H1 (cell line): ENCODE results near the gene TNFRSF13B. TPM values are rescaled to one million over a fixed set of nuclear protein-coding genes. Genes with fewer than 3 reads are reported as not detected.

Experiments used
- CTCF ChIA-PET: fragments of 300-600 bp; sonication (Branson Sonifier 250); formaldehyde crosslinking; loops from one replicate; lab custom pipeline; 2021; ENCODE audit not compliant: partially characterized antibody; lab: Charles Lee
- POLR2A ChIA-PET: fragments of 300-600 bp; sonication (Branson Sonifier 250); formaldehyde crosslinking; loops from one replicate; lab custom pipeline; 2021; ENCODE audit warnings: inconsistent platforms; ENCODE audit not compliant: partially characterized antibody; lab: Charles Lee
- DNase-seq, 2 experiments: peaks; one replicate each; pipeline versions ENCODE4 v3.0.0 to v3.0.0-alpha.2; 2010 to 2022; ENCODE audit warnings: low spot score in 2 of 2, low read depth in 1 of 2, mixed read lengths in 1 of 2
- FAIRE-seq: peaks from 2 replicates; lab custom pipeline; 2011; peaks lifted over from hg19 to GRCh38; lab: Jason Lieb, UNC
- H2AFZ ChIP-seq: 2 replicates; pipeline ENCODE4 v1.8.1; 2012; ENCODE audit warnings: low read length, inconsistent platforms
- H2AK5ac ChIP-seq: 2 replicates; pipeline ENCODE4 v1.6.1; 2013; ENCODE audit warnings: low read depth, low read length
- H2BK120ac ChIP-seq: replicated peaks from 2 replicates; pipeline ENCODE3; 2013; ENCODE audit warnings: low read depth, low read length, inconsistent platforms
- H2BK12ac ChIP-seq: 2 replicates; pipeline ENCODE4 v1.6.1; 2013; ENCODE audit warnings: low read depth, low read length
- H2BK15ac ChIP-seq: 2 replicates; pipeline ENCODE4 v1.6.1; 2013; ENCODE audit warnings: low read length
- H2BK20ac ChIP-seq: 2 replicates; pipeline ENCODE4 v1.6.1; 2013; ENCODE audit warnings: low read length
- H2BK5ac ChIP-seq: 2 replicates; pipeline ENCODE4 v1.6.1; 2013; ENCODE audit warnings: low read depth, low read length
- H3K14ac ChIP-seq: 2 replicates; pipeline ENCODE4 v1.6.1; 2013; ENCODE audit warnings: inconsistent platforms; ENCODE audit not compliant: insufficient read length
- H3K18ac ChIP-seq: 2 replicates; pipeline ENCODE4 v1.6.1; 2013; ENCODE audit warnings: low read length; ENCODE audit errors: extremely low read depth
- H3K23ac ChIP-seq: 2 replicates; pipeline ENCODE4 v1.6.1; 2013; ENCODE audit warnings: inconsistent platforms; ENCODE audit not compliant: insufficient read length
- H3K23me2 ChIP-seq: 2 replicates; pipeline ENCODE4 v1.6.1; 2013; ENCODE audit warnings: low read depth, low read length
- H3K27ac ChIP-seq: 2 replicates; pipeline ENCODE4 v1.6.1; 2011; ENCODE audit warnings: low read depth, low read length, inconsistent platforms
- H3K27me3 ChIP-seq, 4 experiments: replicated peaks in 1 of 4; 1 replicate in 1 of 4; 2 replicates in 3 of 4; pipeline versions ENCODE4 v1.6.1 to v1.8.1; 2011 to 2013; ENCODE audit warnings: low read length in 3 of 4, mild to moderate bottlenecking in 3 of 4, inconsistent platforms in 2 of 4, mixed read lengths in 2 of 4, moderate library complexity in 1 of 4; ENCODE audit not compliant: control insufficient read depth in 3 of 4, insufficient read depth in 3 of 4; ENCODE audit errors: extremely low read depth in 1 of 4
- H3K36me3 ChIP-seq, 4 experiments: 2 replicates each; pipeline versions ENCODE4 v1.6.1 to v1.8.1; 2011 to 2013; ENCODE audit warnings: mild to moderate bottlenecking in 4 of 4, low read length in 3 of 4, moderate library complexity in 2 of 4, control low read depth in 1 of 4, inconsistent platforms in 1 of 4; ENCODE audit not compliant: insufficient read depth in 4 of 4, control insufficient read depth in 2 of 4
- H3K4ac ChIP-seq: replicated peaks from 2 replicates; pipeline ENCODE3; 2013; ENCODE audit warnings: low read length, low read depth, mixed read lengths, inconsistent platforms; ENCODE audit not compliant: insufficient read length
- H3K4me1 ChIP-seq, 4 experiments: replicated peaks in 1 of 4; 1 replicate in 1 of 4; 2 replicates in 3 of 4; pipeline versions ENCODE4 v1.6.1 to v1.8.1; 2011 to 2013; ENCODE audit warnings: low read length in 3 of 4, inconsistent platforms in 2 of 4, mixed read lengths in 1 of 4; ENCODE audit not compliant: insufficient read depth in 4 of 4, control insufficient read depth in 3 of 4
- H3K4me2 ChIP-seq, 2 experiments: 2 replicates each; pipeline versions ENCODE4 v1.6.1 to v1.8.1; 2011 to 2013; ENCODE audit warnings: low read depth in 2 of 2, low read length in 2 of 2, control low read depth in 1 of 2, inconsistent platforms in 1 of 2, mild to moderate bottlenecking in 1 of 2; ENCODE audit not compliant: insufficient read depth in 1 of 2
- H3K4me3 ChIP-seq, 4 experiments: fragments of 200-600, 300-600 bp in 1 of 4; sonication (generic), shearing (Covaris generic), sonication (Bioruptor Twin) in 1 of 4; 2 replicates each; pipeline versions ENCODE4 v1.5.1 to v1.8.1; 2011 to 2016; ENCODE audit warnings: low read length in 4 of 4, low read depth in 3 of 4, control low read depth in 2 of 4, inconsistent platforms in 2 of 4, mild to moderate bottlenecking in 2 of 4, mixed read lengths in 1 of 4, moderate library complexity in 1 of 4; ENCODE audit not compliant: insufficient read depth in 2 of 4; ENCODE audit errors: extremely low read depth in 1 of 4
- H3K56ac ChIP-seq: replicated peaks from 2 replicates; pipeline ENCODE3; 2013; ENCODE audit warnings: low read depth, mild to moderate bottlenecking, mixed read lengths, low read length, inconsistent platforms; ENCODE audit not compliant: insufficient read length
- H3K79me1 ChIP-seq: 2 replicates; pipeline ENCODE4 v1.6.1; 2013; ENCODE audit warnings: low read depth, low read length, control low read depth
- H3K79me2 ChIP-seq, 2 experiments: 2 replicates each; pipeline versions ENCODE4 v1.6.1 to v1.8.1; 2012 to 2013; ENCODE audit warnings: low read length in 2 of 2, mild to moderate bottlenecking in 2 of 2, inconsistent platforms in 1 of 2; ENCODE audit not compliant: insufficient read depth in 2 of 2, control insufficient read depth in 1 of 2
- H3K9ac ChIP-seq, 4 experiments: replicated peaks in 1 of 4; 1 replicate in 1 of 4; 2 replicates in 3 of 4; pipeline versions ENCODE4 v1.6.1 to v1.8.1; 2011 to 2013; ENCODE audit warnings: low read depth in 3 of 4, low read length in 3 of 4, control low read depth in 2 of 4, mild to moderate bottlenecking in 2 of 4, moderate library complexity in 2 of 4, inconsistent platforms in 1 of 4; ENCODE audit errors: extremely low read depth in 1 of 4
- H3K9me3 ChIP-seq, 2 experiments: 2 replicates each; pipeline versions ENCODE4 v1.6.1 to v1.8.1; 2012 to 2013; ENCODE audit warnings: mild to moderate bottlenecking in 2 of 2, moderate library complexity in 2 of 2, control low read depth in 1 of 2, inconsistent platforms in 1 of 2, low read depth in 1 of 2, low read length in 1 of 2, mixed read lengths in 1 of 2; ENCODE audit not compliant: insufficient read depth in 2 of 2
- H4K20me1 ChIP-seq, 2 experiments: replicated peaks in 1 of 2; 2 replicates each; pipeline versions ENCODE3 to v1.8.1; 2011 to 2013; ENCODE audit warnings: inconsistent platforms in 2 of 2, low read length in 2 of 2, mild to moderate bottlenecking in 1 of 2; ENCODE audit not compliant: insufficient read depth in 2 of 2, control insufficient read depth in 1 of 2
- H4K5ac ChIP-seq: 2 replicates; pipeline ENCODE4 v1.6.1; 2013; ENCODE audit warnings: low read length, low read depth, mixed read lengths, inconsistent platforms; ENCODE audit not compliant: insufficient read length
- H4K8ac ChIP-seq: 2 replicates; pipeline ENCODE4 v1.8.0; 2013; ENCODE audit warnings: mild to moderate bottlenecking, moderate library complexity, low read length, inconsistent platforms; ENCODE audit not compliant: insufficient read depth; ENCODE audit errors: extremely low read depth
- H4K91ac ChIP-seq: replicated peaks from 2 replicates; pipeline ENCODE3; 2013; ENCODE audit warnings: low read length, mixed read lengths, inconsistent platforms; ENCODE audit not compliant: insufficient read length
- BRCA1 ChIP-seq: IDR thresholded peaks from 2 replicates; pipeline ENCODE4 v1.6.1; 2012; ENCODE audit warnings: low read depth, low read length, improper control_type of control experiment
- CBX5 ChIP-seq: fragments of 300-800, 300-1000 bp; sonication (generic); IDR thresholded peaks from 2 replicates; pipeline ENCODE4 v1.7.1; 2016; ENCODE audit warnings: antibody characterized with exemption, low read length, low read depth
- CHD1 ChIP-seq: IDR thresholded peaks from 2 replicates; pipeline ENCODE4 v1.6.1; 2012; ENCODE audit warnings: low read depth, low read length, improper control_type of control experiment
- KDM1A ChIP-seq: fragments of 200-600, 300-600 bp; sonication (generic); IDR thresholded peaks from 2 replicates; pipeline ENCODE4 v1.7.1; 2016; ENCODE audit warnings: mild to moderate bottlenecking, low read length, borderline replicate concordance
- KDM5A ChIP-seq: fragments of 200-600 bp; IDR thresholded peaks from 2 replicates; pipeline ENCODE4 v1.7.1; 2012; ENCODE audit warnings: mild to moderate bottlenecking, low read length, inconsistent platforms, mixed read lengths
- RFX5 ChIP-seq: IDR thresholded peaks from 2 replicates; pipeline ENCODE4 v1.6.1; 2011; ENCODE audit warnings: low read depth, low read length, improper control_type of control experiment, borderline replicate concordance
- SIRT6 ChIP-seq: IDR thresholded peaks from one replicate; pipeline ENCODE4 v1.7.1; 2012; ENCODE audit warnings: low read length, inconsistent platforms
- TAF1 ChIP-seq: IDR thresholded peaks from 2 replicates; pipeline ENCODE4 v1.6.1; 2011; ENCODE audit warnings: mild to moderate bottlenecking, low read depth, low read length
- TAF7 ChIP-seq: optimal IDR thresholded peaks from 2 replicates; pipeline ENCODE3; 2011; ENCODE audit warnings: low read depth, mild to moderate bottlenecking, inconsistent platforms, low read length, moderate library complexity, borderline replicate concordance
- TBP ChIP-seq: IDR thresholded peaks from 2 replicates; pipeline ENCODE4 v1.6.1; 2011; ENCODE audit warnings: low read depth, low read length, improper control_type of control experiment
- TCF12 ChIP-seq: IDR thresholded peaks from 2 replicates; pipeline ENCODE4 v1.6.1; 2011; ENCODE audit warnings: low read depth, mild to moderate bottlenecking, low read length
- WGBS, 2 experiments: shearing (Covaris generic) in 1 of 2; methylation state at CpG; one replicate each; pipeline versions ENCODE4 v1.1.6 to v1.1.7; 2013 to 2015; ENCODE audit warnings: low lambda C conversion rate in 2 of 2, mixed read lengths in 2 of 2, inconsistent platforms in 1 of 2, low coverage in 1 of 2, missing lambda C conversion rate in 1 of 2; ENCODE audit not compliant: insufficient replicate concordance in 2 of 2, insufficient coverage in 1 of 2, insufficient read length in 1 of 2; ENCODE audit errors: extremely low coverage in 1 of 2, missing lambda C conversion rate in 1 of 2; 5-methylcytosine and 5-hydroxymethylcytosine counted together
- polyA plus RNA-seq, 7 experiments: library from polyadenylated mRNA; depleted of rRNA in 3 of 7; stranded (reverse) in 5 of 7; unstranded in 2 of 7; fragments of >200 nt in 5 of 7; fragments of 200-250 nt in 2 of 7; gene quantifications; 1 replicate in 5 of 7; 2 replicates in 1 of 7; 4 replicates in 1 of 7; pipeline versions ENCODE4 v1.2.1 to v1.2.3, GENCODE V29; 2011 to 2013; ENCODE audit warnings: missing spikeins in 2 of 7, mixed read lengths in 2 of 7
- total RNA-seq: library from RNA; stranded (reverse); fragmentation: NEBNext Ultra II Directional; extraction: Animal tissue kit (Norgen Biotek cat#: 25700); gene quantifications from 2 replicates; pipeline ENCODE4 v1.2.1, GENCODE V29; 2021
- TF ChIP-seq, protein P1 (sequence below), 3 experiments: IDR thresholded peaks; 1 replicate in 2 of 3; 2 replicates in 1 of 3; pipeline versions ENCODE4 v1.5.1 to v1.6.1; 2011; ENCODE audit warnings: low read length in 3 of 3, mild to moderate bottlenecking in 3 of 3, inconsistent platforms in 2 of 3, low read depth in 1 of 3, moderate library complexity in 1 of 3; ENCODE audit not compliant: insufficient read depth in 1 of 3; ENCODE audit errors: control extremely low read depth in 1 of 3
- TF ChIP-seq, protein P2 (sequence below): IDR thresholded peaks from 2 replicates; pipeline ENCODE4 v1.6.1; 2012; ENCODE audit warnings: inconsistent platforms

TNFRSF13B gene
- total and polyA plus RNA-seq, 2 of the 8 experiments (the other 6 are each of a cell fraction or from before 2014, with no cell fraction given) = not detected

DNA sequence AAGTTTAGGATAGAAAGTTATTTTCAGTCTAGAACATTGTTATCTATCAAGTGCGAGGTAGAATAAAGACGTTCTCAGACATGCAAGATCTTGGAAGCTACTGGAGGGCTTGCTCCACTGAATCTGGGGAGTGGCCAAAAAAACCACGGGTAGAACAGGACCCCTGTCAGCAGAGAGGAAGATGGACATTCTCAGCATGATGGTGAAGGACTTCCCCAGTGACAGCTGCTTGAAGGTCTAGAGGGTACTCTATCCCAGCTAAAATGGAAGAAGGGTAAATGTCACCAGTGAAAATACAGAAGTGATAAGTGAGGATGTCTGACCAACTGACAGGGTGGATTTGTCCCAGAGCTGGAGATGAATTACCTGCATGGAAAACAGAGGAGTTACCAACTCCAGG, 10.1 kb downstream of the TNFRSF13B start:
- no peak overlapping the region for H4K5ac ChIP-seq
- H2AK5ac ChIP-seq = no peak overlapping the region
- H2BK5ac ChIP-seq = no peak overlapping the region
- no peak overlapping the region for H3K4me3 ChIP-seq
- H3K36me3 ChIP-seq = no peaks in the 10 kb centered on the region
- H3K4me2 ChIP-seq = no peak overlapping the region
- ChIA-PET CTCF (no interaction called here), POLR2A (no interaction called here)
- no peak overlapping the region for H3K4ac ChIP-seq
- no peaks in the 10 kb centered on the region for H3K27me3 ChIP-seq
- FAIRE-seq = no peak
- H4K91ac ChIP-seq = no peak overlapping the region
- H3K27ac ChIP-seq = no peak overlapping the region
- no peak overlapping the region for H3K56ac ChIP-seq
- no peak overlapping the region for H4K8ac ChIP-seq
- no peak for DNase-seq
- no peak overlapping the region for H3K9ac ChIP-seq
- no peaks in the 10 kb centered on the region for H3K79me1 ChIP-seq
- H3K23ac ChIP-seq = no peak overlapping the region
- no peaks in the 10 kb centered on the region for H3K79me2 ChIP-seq
- H3K23me2 ChIP-seq = no peaks in the 10 kb centered on the region
- no peak overlapping the region for H2BK15ac ChIP-seq
- H4K20me1 ChIP-seq = no peaks in the 10 kb centered on the region
- H2BK120ac ChIP-seq = no peak overlapping the region
- TF ChIP-seq RFX5 = no peak
- TF ChIP-seq KDM5A = no peak
- TF ChIP-seq CHD1 = no peak
- TF ChIP-seq TAF7 = no peak
- no peak for TF ChIP-seq TCF12
- TF ChIP-seq CBX5 = no peak
- no peak for TF ChIP-seq SIRT6
- TF ChIP-seq, protein P1, sequence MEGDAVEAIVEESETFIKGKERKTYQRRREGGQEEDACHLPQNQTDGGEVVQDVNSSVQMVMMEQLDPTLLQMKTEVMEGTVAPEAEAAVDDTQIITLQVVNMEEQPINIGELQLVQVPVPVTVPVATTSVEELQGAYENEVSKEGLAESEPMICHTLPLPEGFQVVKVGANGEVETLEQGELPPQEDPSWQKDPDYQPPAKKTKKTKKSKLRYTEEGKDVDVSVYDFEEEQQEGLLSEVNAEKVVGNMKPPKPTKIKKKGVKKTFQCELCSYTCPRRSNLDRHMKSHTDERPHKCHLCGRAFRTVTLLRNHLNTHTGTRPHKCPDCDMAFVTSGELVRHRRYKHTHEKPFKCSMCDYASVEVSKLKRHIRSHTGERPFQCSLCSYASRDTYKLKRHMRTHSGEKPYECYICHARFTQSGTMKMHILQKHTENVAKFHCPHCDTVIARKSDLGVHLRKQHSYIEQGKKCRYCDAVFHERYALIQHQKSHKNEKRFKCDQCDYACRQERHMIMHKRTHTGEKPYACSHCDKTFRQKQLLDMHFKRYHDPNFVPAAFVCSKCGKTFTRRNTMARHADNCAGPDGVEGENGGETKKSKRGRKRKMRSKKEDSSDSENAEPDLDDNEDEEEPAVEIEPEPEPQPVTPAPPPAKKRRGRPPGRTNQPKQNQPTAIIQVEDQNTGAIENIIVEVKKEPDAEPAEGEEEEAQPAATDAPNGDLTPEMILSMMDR (IDR thresholded peaks at IDR 0.05; ENCODE audit: control extremely low read depth in 1 of 3, insufficient read depth in 1 of 3, low read depth in 1 of 3, low read length in 3 of 3) = no peak
- TF ChIP-seq BRCA1 = no peak
- TF ChIP-seq, protein P2, sequence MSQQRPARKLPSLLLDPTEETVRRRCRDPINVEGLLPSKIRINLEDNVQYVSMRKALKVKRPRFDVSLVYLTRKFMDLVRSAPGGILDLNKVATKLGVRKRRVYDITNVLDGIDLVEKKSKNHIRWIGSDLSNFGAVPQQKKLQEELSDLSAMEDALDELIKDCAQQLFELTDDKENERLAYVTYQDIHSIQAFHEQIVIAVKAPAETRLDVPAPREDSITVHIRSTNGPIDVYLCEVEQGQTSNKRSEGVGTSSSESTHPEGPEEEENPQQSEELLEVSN = no peak
- TF ChIP-seq TBP = no peak
- no peak for TF ChIP-seq KDM1A
- no peak for TF ChIP-seq TAF1
- no peak overlapping the region for H3K14ac ChIP-seq
- peaks cover 7 to 15% of the 10 kb centered on the region in 2 experiments; a peak in 3 of 4 replicates for H3K9me3 ChIP-seq
- H2BK20ac ChIP-seq = no peak overlapping the region
- no peak overlapping the region for H2AFZ ChIP-seq
- no peaks in the 10 kb centered on the region for H3K4me1 ChIP-seq
- H2BK12ac ChIP-seq = no peak overlapping the region
- 79% methylated on average over 3 of the region's 3 CpGs; no CpG with 5 or more reads in 1 of the 2 experiments for WGBS, 2 experiments
- no peak overlapping the region for H3K18ac ChIP-seq
